HG02571 (cell line): ENCODE measurements around the gene MECP2.

Experiments
- ATAC-seq: cut with Tn5 transposase; IDR thresholded peaks from one replicate; pipeline ENCODE4 v1.9.1; 2021; ENCODE audit warnings: mild to moderate bottlenecking, moderate library complexity; ENCODE audit not compliant: unreplicated experiment

MECP2 gene

DNA sequence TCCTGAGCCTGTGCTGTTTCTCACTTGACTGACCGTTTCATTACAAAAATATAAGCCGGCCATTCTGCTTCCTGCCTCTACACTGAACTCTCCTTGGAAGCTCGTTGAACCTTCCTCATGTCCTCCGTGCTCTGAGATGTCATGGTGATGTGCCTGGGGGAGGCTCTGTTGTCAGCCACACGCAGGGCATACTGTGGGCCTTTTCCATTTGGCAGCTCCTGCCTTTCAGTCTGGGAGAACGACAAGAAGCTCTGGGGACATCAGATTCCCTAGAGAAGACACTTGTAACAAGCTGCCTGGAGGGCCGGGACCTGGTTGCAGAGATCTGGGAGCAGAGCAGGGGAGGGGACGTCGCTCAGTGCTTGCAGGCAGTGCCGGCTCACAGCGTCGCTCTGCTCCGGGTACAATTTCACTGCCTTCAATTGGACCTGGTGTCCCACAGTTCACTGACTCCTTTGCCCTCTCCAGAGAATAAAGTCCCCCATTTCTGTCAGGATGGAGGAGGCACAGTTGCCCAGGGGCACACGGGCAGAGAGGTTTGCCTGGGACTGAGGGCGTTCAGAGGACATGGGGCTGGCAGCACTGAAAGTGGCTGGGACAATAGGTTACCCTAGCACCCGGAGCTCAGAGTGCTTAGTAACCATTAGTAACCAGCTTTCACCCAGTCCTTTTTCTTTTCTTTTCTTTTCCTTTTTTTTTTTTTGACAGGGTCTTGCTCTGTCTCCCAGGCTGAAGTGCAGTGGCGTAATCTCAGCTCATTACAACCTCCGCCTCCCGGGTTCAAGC lies 19.1 kb upstream of the MECP2 start:
- no peak for ATAC-seq

DNA sequence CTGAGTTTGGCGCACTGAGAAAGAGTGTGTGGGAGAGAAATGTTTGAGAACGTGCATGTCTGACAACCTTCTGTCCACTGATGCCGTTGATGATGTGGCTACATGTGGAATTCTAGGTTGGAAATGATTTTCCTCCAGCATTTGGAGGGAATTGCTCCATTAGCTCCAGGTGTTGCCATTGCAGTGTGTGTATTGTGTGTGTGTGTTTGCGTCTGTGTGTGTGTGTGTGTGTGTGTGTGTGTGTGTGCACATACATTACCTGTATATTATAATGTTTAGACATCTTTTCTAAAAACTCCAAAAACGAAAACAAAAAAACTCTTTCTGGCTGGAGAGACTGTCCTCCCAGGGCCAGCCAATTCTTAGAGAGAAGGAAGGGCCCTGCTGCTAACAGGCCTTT lies 18.2 kb upstream of the MECP2 start:
- ATAC-seq: no peak

DNA sequence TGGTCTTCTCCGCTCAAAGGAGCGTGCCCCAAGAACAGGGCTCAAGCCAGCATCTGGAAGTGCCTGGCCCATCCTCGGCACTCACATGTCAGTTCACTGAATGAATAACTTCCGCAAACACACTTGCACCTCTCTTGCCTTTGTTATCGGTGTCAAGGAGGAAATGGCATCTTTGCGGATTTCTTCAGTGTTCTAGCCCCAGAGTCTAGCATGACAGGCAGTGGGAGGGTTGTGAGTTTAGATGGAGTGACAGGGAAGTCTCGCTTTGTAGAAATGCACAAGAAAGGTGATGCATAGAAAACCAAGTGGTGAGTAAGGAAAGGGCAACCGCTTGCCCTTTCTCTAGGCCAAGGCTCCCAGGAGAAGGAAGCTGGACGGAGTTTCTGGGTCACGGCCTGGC lies 17.6 kb upstream of the MECP2 start:
- ATAC-seq: no peak

DNA sequence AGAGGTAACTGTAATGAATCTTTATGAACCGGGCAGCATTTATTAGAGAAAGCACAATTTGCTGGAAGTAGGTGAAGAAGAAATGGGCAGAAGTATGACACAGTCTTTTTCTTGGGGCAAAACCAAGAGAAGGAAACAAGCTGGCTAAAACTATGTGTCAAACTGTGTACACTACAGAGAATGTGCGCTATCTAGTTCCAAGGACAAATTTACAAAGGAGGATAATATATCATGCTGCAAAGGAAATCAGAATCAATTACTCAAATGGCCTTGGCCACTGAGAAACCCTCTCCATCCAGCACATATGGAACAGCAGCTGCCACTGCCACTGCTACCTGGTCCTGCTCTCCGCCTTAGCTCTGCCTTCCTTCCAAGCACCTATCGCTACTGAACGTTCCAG lies 17.1 kb upstream of the MECP2 start:
- no peak for ATAC-seq

DNA sequence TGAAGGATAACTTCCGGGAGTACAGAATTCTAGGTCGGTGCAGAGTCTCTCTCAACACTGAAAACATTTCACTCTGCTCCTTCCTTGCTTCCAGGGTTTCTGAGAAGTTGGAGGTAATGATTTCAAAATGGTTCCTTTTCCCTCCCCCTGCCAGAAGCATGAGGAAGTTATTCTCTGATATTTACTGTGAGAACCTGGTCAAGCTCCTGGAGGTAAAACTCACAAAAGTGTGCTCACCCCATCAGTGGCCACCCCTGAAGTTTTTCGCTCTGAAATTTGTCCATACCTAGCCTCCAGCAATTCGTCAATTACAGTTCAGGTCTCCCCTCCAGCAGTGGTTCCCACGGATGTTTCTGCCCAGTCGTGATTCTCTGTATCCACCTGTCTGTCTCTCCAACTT lies 16.2 kb upstream of the MECP2 start:
- ATAC-seq: no peak

DNA sequence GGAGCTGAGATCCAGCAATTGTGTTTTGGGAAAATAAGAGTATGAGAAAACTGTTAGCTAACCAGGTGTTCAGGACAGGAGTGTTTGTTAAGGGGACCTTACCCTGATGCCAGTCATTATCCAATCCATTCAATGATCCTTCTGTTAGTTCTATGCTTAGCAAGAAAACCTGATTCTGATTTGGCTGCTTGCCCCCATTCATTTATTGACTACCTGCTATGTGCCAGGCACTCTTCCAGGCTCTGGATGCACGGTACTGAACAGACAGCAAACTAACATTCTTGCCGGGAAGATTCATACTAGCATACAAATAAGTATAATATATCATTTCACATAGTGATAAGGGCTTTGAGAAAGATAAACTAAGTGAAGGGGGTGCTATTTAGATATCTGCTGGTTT lies 1.0 kb upstream of the MECP2 start:
- no peak for ATAC-seq

DNA sequence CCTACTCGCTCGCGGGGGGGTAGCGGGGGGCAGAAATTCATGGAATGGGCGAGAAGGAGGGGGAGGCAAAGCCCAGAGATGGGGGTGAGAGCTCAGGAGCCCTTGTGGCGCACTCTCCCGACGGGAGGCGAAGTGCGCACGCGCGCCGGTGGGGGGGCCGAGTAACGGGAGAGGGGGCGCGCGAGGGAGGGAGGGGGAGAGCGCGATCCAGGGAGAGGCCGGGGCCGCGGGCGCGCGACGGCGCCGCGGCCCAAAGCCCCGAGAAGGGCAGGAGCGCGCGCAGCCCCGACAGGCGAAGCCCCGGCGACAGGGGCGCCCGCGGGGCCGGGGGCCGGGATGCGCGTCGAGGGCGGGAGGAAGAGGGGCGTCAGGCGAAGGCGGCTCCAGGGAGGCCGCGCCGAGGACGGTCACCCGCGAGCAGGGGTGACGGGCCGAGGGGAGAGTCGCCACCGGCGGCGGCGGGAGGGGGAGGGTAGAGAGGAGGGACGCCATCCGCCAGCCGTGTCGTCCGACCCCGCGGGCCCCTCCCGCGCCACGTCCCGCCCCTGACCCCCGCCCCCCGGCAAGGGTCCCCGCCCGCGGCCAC lies 421 bp downstream of the MECP2 start:
- peak; percentile 34 for ATAC-seq

DNA sequence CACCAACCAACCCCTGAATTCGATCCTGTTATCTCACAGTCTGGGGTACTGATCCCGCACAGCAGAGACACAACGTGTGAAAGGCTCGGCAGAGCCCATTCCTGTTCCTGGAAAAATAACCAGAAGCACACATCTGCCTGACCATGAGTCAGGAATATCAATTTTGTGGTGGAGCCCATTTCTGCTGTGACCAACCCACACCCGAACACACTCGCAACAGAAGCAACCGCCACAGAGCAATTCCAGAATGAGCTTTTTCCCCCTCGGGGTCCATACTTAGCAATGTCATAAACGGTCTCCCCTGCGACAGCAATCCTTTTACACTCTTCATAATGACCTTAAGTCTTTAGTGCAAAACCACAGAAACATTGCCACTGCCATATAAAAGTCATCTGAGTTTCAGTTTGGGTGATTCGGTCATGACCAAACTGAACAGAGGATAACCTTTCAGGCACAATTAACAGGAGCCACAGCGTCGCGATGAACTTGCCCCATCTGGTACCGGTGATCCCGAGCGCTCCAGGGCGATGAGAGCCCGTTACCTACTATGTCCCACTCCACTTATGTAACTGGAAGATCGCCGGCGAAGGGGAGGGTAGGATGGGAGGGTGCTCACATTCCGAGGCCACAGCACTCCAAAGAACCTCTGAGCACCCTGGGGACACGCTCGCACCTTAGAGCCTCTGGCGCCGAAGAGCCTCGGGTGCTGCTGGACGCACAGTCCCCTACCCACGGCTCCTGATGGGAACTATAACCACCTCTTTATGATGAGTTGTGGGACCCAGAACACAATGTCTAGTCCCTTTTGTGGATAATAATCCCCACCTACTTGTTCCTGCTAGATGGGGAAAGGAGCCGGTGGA lies 1.1 kb downstream of the MECP2 start:
- no peak for ATAC-seq

DNA sequence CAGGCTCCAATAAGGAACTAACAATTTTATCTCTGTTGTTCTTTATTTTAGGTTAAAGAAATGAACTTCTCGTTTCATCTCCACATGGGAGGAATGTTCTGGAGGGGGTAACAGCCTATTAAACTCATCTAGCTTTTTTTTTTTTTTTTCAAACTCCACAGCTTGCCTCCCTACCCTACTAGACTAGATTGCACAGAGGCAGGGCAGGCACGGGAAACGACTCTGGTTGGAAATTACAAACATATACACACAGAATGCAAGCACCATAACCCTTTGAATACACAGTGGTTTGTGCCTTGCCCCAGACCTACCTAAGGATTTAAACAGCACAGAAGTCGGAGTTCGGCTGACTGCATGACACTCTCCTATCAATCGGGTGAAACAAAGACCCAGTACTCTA lies 2.7 kb downstream of the MECP2 start:
- no peak for ATAC-seq

DNA sequence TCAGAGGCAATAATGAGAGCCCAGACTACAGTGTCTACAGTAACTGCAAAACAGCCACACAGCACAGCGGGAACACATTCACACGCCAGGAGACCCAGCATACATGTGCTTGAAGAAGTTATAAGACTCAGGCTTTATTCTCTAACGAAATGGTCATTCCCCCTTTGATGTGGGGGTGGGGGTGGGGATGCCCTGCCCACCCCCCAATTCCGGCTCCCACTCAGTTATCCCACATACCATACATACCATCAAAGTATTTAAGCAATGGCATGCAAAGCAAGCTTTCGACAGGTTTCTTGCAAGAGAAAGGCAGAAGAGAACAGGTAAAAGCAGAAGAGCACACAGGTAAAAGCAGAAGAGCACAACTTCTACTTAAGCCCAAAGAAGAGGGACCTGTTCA lies 3.6 kb downstream of the MECP2 start:
- no peak for ATAC-seq

DNA sequence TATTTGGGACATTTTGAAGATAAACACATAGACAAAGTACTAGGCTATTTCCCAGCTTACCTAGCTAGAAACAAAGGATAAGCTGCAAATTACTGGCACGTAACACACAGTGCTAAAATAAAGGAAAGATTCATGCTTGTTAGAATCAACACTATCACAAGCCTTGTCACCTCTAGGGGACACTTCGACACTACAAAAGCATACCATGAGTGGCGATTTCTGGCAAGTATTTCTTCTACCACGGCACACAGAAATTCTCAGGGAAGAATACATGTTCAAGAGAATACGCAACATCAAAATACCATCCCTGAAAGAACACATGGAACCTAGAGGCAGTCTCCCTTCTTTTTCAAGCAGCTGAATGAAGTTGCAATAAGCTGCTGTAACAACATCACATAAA lies 5.1 kb downstream of the MECP2 start:
- ATAC-seq: no peak

DNA sequence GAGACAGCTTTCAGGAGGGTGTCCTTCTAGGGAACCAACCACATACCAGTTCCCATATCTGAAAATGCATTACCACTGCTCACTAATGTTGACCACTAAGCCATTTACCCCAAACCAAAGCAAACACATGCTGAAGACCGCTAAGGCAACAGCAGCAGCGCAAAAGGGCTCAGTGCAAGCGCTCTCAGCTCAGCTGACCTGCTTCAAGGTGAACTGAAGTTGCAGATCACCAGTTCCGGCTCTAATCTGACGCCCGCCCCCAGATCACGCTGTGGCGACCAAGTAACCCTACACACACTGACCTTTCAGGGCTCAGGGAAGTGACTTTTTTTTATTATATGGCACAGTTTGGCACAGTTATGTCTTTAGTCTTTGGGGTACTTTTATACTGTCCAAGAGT lies 5.8 kb downstream of the MECP2 start:
- ATAC-seq: no peak

DNA sequence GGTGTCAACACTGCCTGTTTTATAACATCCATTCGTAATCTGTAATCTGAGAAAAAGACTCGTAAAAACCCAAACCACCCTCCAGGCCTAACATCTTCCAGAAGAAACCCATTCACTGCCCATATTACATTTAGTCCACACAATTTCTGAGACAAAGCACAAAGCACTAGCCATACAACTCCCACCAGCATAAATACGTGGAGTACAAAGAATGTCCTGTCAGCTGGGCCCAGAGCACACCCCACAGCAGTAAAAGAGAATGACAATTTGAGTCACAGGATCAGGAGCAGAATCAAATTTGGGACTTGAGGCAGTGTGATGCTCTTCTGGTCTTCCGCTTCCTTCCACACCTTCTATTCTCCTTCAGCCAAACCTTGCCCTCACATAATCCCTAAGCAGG lies 6.8 kb downstream of the MECP2 start:
- no peak for ATAC-seq

DNA sequence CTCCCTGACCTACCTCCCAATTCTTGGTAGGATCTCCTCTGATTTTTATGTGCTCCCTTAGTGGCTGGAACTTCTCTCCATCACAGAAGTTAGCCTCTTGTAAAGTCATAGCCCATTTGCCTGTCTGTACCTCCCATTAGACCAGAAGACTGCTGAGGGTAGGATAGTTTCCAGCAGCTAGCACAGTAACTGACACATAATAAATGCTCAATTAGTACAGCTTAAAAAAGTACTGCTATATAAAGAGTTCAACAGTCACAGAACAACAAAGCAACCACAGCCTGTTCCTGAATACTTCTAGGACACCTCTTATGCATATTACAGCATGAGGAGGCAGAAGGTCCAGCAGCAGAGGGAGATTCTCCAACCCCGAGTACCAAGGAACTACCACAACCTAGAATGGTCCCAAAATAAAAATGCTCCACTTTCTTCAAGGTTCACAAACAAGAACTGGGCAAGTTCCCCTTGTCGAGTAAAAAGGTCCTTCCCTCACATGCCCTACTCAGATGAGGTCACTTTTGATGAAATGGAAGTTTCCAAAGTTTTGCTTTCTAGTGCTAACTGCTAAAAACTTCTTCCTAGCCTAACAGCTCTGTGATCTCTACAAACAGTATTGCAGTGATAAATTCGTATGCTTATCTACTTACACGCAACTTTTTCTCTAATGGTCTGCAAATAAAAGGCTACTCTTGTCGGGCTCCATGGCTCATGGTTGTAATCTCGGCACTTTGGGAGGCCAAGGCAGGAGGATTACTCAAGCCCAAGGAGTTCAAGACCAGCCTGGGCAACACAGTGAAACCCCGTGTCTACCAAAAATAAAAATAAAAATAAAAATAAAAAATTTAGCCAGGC lies 12.8 kb downstream of the MECP2 start:
- no peak for ATAC-seq

DNA sequence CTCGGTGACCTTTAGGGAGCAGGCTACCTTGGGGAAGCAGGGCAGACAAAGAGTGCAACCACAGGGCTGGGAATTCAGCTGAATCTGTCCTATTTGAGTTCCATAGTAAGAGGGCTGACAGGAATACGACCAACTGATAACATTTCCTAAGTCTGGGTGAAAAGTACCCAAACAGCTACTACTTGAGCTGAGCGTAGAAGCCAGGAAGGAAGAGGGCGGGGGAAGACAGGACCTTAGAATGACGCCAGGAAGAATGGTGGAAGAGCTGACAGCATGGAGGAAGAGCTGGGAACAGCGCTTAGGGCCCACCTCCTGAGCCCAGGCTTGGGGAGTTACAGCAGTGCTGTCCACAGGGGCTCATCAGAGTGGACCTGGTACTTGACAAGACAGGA lies 14.4 kb downstream of the MECP2 start:
- ATAC-seq: no peak

DNA sequence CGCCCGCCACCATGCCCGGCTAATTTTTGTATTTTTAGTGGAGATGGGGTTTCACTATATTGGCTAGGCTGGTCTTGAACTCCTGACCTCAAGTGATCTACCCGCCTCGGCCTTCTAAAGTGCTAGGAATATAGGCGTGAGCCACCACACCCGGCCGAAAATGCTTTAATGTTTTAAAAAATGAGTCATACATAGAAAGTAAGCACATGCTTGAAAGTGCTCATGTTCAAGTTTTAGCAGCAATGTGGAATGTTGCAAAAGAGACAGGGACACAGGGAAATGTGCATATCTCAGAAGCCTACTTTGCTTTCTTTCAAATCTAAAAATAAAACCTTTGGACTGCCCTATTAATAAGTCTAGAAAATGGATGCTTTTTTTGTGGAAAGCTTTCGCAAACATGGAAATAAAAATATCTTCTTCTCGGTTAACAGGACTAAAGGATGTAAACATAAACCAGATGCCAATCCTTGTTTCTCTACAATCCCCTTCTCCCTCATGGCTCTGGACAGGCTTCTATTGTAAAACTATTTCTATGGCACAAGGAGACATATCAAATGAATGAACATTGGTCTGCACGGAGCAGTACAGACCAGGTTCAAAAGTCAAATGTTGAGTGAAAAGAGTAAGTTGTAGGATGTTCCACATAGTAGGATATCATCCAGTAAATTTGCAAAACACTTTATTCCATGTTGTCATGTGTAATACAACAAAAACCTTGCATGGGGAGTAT lies 15.0 kb downstream of the MECP2 start:
- ATAC-seq: no peak

DNA sequence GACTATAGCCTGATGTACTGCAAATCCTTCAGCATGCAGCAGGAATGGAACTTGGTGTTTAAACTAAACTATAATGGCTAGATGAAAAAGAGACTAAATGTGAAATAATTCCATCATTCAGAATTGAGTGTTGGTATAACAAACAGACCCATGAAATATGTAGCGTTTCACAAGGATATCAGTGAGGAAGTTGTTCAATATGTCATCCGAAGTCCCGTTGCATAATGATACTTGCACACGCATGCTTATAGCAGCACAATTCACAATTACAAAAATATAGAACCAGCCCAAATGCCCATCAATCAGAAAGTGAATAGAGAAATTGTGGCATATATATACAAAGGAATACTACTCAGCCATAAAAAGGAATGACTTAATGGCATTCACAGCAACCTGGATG lies 20.4 kb downstream of the MECP2 start:
- no peak for ATAC-seq

DNA sequence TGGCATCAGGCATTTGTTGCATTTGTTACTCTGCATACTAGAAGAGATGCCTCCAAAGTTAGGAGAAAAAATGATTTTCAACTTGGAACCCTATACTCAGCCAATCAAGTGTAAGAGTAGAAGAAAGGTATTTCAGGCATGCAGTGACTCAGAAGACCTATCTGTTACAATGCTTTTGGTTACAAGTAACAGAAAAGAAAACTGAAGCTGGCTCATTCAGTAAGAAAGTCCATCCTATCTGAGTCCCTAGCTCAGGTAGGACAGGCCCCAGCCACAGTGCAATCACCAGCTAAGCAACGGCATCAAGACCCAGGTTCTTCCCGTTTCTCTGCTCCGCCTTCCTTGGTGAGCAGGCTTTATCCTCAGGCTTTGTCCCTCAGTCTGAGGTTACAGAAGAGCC lies 23.3 kb downstream of the MECP2 start:
- no peak for ATAC-seq

DNA sequence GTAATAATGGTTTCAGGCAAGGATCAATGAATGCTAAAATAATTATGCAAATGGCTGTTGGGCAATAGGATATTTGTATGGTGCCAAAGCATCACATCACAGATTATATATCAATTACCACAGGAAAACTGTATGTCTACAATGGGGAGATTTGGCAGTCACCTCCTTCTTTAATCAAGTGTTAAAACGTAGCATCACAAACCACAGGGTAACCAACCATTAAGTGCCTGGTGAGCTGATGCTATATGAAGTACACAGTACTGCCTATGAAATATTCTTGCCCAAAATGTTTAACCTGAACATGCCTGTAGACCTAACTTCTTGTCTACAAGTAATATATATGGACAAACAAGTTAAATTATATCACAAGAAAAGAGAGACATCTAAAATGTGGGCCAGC lies 25.3 kb downstream of the MECP2 start:
- ATAC-seq: no peak

DNA sequence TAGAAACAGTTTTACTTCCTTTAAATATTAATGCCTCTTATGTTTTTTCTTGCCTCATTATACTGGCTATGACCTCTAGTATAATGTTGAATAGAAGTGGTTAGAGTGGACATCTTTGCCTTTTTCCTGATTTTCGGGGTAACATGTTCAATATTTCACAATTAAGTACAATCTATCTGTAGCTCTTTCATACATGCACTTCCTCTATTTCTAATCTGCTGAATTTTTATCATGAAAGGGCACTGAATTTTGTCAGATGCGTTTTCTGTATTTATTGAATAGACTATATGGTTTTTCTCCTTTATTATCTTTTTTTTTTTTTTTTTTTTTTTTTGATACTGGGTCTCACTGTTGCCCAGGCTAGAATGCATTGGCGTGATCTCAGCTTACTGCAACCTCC lies 29.0 kb downstream of the MECP2 start:
- ATAC-seq: no peak
